Measurements from ENCODE around the gene MYOM1.
A peak's percentile ranks its signal among the peaks of the same experiment; 100 is the strongest.
"Not testable (repeated sequence)": the region's sequence is repeated elsewhere in the genome, so short reads cannot be mapped to it uniquely, and the experiment has no call there.

The MYOM1 gene

GRCh38 chr18:3248658-3249359 is 29.0 kb upstream of the MYOM1 start:
- no peak for DNase-seq (ENCODE audit: low spot score)

GRCh38 chr18:3248062-3248657 is 28.4 kb upstream of the MYOM1 start:
- DNase-seq (ENCODE audit: low spot score): peak; percentile 31

DNA sequence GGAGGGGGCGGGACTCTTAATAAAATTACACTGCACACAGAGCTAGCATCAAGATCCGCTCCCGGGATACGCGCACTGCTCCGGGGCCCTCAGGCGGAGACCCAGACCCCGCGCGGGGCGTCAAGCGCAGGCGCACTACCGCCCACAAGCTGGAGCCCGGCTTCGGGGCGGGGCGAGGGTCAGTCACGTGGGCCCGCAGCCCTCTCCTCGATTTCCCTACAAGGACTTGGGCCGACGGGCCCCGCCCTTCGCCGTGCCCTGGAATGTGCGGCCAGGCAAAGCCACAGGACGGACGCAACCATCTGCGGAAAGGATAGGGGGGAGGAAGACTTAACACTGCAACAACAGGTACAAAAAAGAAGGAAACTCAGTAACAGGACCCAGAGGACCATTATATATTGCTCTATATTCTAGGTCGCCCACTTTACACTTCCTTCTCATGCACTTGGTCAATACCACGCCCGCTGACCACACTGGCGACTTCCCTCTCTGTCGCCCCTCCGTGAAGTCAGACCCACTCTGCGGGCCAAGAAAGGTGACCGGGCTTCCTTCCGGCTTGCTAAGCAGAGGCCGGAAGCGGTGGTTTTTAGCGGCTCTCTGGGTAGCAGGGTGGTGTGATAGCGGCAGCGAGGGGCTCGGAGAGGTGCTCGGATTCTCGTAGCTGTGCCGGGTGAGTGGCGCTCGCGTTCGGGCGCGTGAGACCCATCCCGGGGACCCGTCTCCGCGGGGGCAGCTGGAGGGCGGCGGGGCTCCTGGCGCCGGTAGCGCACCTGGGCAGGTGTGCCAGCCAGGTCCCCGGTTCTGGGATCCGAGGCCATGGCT is 27.7 kb upstream of the MYOM1 start, which contains the start of gene MYL12A:
TSS of gene MYL12A (plus strand) at position 562 of the 822 bp plus-strand sequence. CDS start 5,447 bp downstream, outside the sequence.
- DNase-seq (ENCODE audit: low spot score): peak; percentile 95

DNA sequence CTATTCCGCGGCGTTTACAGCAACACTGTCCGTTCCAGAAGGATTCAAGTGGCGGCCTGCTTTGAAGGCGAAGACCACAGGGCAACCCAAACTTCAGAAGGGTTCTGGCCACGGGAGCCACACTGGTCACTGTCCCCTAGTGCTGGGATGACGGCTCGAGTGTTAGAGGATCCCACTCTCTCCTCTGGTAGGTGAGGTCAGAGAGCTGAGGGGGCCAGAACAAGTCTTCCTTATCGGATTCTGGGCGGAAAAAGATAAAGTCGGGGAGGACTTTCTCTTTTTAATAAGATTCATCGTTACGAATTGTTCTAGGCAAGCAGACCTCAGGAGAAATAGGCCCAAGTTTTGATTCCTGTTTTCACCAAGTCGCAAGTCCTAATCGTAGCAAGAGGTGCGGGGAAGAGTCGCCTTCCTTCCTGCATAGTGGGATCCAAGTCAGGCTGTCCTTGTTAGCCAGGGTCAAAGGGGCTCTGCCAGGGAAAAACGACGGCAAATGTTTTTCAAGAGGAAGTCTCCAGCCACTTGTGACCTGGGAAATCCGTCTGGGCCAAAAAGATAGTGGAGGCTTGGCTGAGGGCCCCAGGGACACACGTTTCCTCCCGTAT is 27.0 kb upstream of the MYOM1 start:
- DNase-seq (ENCODE audit: low spot score): peak; percentile 61

GRCh38 chr18:3245853-3246634 is 26.3 kb upstream of the MYOM1 start:
- DNase-seq (ENCODE audit: low spot score): peak; percentile 89

- DNase-seq (ENCODE audit: low spot score): no peak
Observed at GRCh38 chr18:3245185-3245564, 25.4 kb upstream of the MYOM1 start.

- DNase-seq (ENCODE audit: low spot score): no peak
Observed at GRCh38 chr18:3238742-3239141, 19.0 kb upstream of the MYOM1 start.

- DNase-seq (ENCODE audit: low spot score): no peak
Observed at GRCh38 chr18:3236470-3236869, 16.7 kb upstream of the MYOM1 start.

DNA sequence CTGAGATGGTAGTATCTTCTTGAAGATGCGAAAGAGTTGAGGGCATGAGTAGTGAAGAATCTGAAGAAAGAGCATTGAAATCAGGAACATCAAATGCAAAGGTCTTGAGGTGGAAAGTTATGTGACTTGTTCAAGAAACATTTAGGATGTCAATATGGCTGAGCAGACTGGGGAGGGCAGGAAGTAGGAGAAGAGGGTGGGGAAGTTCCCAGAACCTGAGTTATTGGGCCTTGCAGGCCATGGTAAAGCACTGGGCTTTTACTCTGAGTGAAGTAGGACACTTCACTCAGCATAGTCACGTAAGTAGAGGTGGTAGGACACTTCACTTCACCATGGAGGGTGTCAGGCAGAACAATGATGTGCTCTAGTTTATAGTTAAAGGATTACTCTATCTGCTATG is 16.1 kb upstream of the MYOM1 start:
- DNase-seq (ENCODE audit: low spot score): no peak

- no peak for DNase-seq (ENCODE audit: low spot score)
Observed at GRCh38 chr18:3234457-3234856, 14.7 kb upstream of the MYOM1 start.

- no peak for DNase-seq (ENCODE audit: low spot score)
Observed at GRCh38 chr18:3233433-3234168, 13.8 kb upstream of the MYOM1 start.

- no peak for DNase-seq (ENCODE audit: low spot score)
Observed at GRCh38 chr18:3233004-3233403, 13.2 kb upstream of the MYOM1 start.

GRCh38 chr18:3230401-3231334 is 10.9 kb upstream of the MYOM1 start:
- DNase-seq (ENCODE audit: low spot score): no peak

- no peak for DNase-seq (ENCODE audit: low spot score)
Observed at GRCh38 chr18:3226048-3226447, 6.3 kb upstream of the MYOM1 start.

DNA sequence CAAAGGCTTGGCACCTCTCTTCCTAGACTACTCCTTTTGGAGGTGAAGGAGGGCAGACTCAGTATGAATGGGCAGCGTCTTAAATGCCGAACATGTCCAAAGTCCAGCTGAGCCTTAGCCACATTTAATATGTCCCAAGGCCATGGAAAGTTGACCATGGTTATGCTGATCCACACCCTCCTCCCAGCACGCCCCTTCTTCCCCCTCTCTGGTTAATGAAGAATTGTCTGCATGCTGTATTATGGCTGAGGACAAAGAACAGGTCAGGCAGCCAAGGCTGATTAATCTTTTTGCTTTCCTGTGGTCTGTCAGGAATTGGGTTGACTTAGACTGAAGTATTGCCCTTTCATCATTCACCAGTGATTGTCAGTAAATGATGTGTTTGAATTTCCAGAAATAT is 5.8 kb upstream of the MYOM1 start:
- DNase-seq (ENCODE audit: low spot score): no peak

GRCh38 chr18:3224223-3224622 is 4.5 kb upstream of the MYOM1 start:
- no peak for DNase-seq (ENCODE audit: low spot score)

GRCh38 chr18:3223356-3223755 is 3.6 kb upstream of the MYOM1 start:
- no peak for DNase-seq (ENCODE audit: low spot score)

- DNase-seq (ENCODE audit: low spot score): no peak
Observed at GRCh38 chr18:3221496-3221895, 1.7 kb upstream of the MYOM1 start.

- not testable (repeated sequence) for DNase-seq (ENCODE audit: low spot score)
Observed at GRCh38 chr18:3220868-3221267, 1.1 kb upstream of the MYOM1 start.

DNA sequence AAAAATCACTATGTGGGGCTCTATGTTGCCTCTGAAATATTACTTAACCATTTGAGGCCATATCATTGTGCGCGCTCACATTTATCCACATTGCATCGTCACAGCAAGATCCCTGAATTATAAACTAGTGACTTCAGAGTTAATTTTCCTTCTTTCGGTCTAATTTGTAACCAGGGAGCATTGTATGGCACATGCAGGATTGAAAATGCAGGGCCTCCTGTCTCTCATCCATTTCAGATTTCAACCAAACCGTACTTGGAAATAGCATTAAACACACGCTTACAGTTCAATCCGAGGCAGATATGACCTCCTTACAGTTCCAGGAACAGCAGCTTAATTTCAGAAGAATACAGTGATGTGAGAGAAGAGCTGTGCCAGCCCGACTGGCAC is 532 bp downstream of the MYOM1 start:
- no peak for DNase-seq (ENCODE audit: low spot score)

Data from globus pallidus (tissue), 1 donor.